HG03378 (cell line): ENCODE data around the gene ZNF750.
"Not testable (repeated sequence)": the region's sequence is repeated elsewhere in the genome, so short reads cannot be mapped to it uniquely, and the experiment has no call there.

Experiments
- ATAC-seq: cut with Tn5 transposase; IDR thresholded peaks from one replicate; pipeline ENCODE4 v1.9.1; 2021; ENCODE audit warnings: mild to moderate bottlenecking, moderate library complexity; ENCODE audit not compliant: unreplicated experiment

Gene ZNF750

DNA sequence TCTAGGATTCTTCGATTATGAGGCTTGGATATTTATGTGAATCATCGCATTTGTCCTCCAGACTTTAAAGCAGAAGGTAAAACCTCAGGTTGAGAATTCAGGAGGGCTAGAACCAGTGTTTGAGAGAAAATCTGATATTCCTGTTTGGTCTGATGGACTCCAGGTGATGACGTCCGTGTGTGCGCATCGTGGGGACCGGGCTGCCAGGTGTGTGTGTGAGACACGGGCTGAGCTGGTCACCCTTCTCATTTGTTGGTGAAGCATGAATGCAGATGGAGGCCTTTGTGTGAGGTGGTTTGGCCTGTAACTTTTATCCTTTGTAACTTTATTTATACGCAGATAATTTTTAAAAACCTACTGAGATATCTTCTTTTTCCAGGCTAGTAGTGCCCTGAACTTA lies 42.8 kb downstream of the ZNF750 start:
- ATAC-seq, result no peak

DNA sequence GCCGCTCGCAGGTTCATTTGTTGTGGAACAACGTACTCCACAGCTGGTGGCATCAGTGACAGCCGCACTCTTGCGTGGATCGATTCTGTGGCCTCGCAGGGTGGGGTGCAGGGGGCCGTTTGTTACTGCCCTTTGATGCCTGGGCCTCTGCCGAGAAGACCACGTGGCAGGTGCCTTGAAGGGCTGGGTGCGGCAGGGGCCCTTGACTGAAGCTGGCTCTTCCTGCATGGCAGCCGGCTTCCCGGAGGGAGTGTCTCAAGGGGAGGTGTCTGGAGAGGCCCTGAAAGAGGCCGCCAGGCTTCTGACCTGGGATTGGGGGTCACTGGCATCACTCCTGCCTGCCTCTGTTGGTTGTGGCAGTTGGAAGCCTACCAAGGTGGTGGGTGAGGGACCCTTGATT lies 44.2 kb downstream of the ZNF750 start:
- no peak for ATAC-seq

DNA sequence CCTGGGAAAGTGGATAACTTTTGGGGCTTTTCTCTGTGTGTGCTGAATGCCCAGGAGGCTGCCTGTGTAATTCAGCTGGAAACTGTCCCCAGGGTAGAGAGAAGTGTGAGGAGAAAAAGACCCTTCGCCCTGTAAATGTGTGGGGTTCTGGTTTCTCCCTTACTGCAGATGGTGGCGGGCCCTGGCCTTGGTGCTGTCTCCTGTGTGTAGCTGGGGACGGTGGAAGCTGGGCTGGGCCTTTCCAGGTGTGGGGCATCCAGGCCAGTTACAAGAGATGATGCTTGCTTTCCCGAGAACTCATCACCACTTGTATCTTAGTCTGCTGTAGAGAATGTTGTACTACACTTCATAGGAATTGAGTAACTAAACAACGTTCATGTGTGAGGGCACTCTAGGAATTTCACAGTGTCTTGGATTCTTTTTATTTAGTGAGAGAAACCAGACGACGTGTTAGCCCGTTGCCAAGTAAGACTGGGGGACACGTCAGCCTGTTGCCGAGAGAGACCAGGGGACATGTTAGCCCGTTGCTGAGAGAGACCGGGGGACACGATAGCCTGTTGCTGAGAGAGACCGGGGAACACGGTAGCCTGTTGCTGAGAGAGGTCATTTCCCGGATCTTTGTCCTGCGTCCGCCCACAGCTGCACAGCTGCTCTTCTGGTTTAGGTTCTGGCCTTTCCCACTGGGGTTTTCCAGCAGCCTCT lies 44.9 kb downstream of the ZNF750 start:
- ATAC-seq, result no peak

DNA sequence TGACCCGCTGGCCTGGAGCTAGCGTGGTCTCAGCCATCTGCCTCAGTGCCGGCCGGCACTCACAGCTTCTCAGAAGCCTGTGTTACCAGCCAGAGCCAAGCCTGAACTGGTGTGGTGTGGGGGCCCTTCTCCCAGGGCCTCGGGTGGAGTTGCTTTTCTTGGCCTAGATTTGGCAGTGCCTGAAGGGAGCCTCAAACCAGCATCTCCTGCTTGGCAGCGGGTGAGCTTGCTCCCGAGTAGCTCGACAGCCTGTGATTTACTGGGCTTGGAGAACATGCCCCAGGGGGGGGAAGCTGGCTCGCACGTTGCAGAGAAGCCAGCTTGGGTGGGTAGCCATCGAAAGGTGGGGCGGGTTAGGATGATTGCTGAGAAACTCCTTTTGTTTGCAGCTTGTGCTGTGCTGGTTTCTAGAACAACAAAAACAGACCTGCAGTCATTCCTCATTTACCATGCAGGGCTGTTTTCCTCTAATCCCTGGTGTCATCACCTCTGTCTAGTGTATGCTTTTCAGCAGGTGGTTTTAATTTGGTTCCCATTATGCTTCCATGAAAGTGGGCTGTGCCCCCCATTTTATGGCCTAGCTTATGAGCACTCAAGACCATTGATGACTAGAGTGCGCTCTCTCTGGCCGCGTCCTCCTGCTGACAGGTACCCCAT lies 45.7 kb downstream of the ZNF750 start:
- no peak for ATAC-seq

DNA sequence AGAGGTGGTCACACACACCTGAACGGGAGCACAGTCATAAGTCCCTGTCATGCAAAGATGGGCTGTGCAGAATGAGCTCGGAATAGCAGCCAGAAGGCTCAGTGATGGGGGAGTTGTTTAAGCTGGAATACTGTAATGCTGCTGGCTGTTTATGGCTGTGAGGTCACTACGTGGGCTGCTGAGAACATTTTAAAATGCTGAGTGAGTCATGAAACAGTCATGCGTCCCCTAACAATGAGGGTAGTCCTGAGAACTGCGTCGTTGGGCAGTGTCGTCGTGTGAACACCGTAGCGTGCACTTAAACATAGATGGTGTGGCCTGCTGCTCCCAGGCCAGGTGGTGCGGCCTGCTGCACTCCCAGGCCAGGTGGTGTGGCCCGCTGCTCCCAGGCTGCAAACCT lies 48.3 kb downstream of the ZNF750 start:
- ATAC-seq, result no peak

DNA sequence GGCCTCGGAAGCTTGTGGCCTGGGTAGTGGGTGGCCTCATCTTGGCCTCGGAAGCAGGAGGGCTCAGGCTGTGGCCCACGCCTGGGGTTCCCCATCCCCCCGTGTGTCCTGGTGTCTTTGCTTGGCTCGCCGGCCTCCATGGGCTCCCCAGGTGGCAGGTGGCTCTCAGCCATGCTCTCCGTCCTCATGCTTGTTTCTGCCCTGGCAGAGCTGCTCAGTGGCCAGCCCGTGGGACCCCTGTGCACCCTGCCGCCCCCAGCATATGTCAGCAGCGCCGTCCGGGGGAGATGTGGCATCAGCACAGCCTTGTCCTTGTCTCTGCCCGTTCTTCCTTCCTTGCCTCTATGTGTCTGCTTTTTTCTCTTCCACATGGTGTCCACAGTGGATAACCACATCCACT lies 49.4 kb downstream of the ZNF750 start:
- ATAC-seq, result no peak

DNA sequence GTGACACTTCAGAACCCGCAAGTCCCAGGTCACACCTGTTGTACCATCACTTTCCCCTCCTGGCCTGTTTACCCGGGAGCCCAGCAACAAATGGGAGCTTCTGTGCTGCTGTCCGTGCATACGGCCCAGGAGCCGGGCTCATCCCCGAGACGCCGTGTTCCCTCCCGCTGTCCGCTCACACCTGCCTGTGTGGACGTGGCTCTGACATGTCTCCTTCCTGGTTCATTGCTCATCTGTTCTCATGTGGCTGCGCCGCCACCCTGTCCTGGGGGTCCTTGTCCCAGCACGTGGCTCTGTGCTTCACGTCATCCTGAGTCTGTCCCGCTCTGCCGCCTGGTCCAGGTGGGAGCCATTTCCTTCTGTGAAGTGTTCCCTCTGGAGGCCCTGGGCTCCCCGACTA lies 50.0 kb downstream of the ZNF750 start:
- no peak for ATAC-seq

DNA sequence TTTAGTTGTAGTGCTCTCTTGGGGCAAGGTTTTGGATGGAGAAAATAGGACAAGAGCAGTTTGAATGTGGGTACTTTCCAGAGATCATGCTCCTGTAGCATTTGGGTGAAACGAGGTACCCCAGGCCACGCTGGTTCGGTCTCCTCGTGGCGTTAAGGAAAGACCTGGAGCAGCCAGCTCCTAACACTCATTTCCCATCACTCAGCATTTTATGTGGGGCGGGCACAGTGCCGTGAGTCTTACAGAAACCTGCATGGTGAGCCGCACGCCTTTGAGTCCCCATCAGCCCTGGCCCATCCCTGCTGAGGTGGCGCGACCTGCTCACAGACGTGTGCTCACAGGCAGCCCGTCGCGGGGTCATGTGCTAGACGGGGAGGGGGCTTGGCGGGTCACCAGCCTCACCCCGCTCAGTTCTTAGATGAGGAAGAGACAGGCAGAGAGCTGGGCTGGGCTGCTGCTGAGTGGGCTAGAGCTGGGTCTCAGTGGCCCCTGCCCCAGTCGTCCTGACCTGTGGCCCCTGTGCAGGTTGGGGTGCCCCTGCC lies 50.7 kb downstream of the ZNF750 start:
- ATAC-seq, result no peak

DNA sequence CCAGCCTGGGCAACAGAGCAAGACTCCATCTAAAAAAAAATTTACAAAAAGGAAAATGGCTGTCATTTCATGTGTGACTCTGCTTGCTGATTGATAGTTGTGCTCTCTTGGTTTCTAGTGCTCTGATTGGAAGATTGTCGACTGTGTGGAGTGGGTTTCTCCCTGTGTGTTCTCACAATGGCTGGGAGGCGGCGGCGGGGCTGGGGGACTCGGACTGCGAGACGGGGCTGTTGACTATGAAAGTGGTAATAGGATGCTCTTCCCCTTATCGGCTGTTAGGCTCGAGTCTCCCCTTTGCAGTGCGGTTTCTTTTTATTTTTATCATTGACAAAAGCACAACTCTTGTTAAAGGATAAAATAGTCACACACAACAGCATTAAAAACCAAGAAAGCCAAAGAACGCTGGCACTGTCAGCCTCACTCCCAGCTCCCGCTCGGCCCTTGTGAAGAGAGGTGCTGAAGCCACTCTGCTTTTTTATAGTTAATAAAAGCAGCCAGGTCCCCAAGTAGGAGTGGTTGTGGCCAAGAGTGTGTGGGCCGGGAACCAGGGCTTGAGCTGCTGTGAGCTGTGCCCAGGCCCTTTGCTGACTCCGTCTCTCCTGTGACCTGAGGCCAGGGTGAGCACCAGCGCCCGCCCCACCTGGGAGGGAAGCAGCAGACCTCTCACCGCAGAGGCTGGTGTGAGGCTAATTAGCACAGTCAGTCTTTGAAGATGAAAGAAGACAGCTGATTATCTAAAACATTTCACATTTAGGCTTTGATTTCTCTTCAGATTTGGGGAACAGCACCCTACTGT lies 51.4 kb downstream of the ZNF750 start:
- no peak for ATAC-seq

DNA sequence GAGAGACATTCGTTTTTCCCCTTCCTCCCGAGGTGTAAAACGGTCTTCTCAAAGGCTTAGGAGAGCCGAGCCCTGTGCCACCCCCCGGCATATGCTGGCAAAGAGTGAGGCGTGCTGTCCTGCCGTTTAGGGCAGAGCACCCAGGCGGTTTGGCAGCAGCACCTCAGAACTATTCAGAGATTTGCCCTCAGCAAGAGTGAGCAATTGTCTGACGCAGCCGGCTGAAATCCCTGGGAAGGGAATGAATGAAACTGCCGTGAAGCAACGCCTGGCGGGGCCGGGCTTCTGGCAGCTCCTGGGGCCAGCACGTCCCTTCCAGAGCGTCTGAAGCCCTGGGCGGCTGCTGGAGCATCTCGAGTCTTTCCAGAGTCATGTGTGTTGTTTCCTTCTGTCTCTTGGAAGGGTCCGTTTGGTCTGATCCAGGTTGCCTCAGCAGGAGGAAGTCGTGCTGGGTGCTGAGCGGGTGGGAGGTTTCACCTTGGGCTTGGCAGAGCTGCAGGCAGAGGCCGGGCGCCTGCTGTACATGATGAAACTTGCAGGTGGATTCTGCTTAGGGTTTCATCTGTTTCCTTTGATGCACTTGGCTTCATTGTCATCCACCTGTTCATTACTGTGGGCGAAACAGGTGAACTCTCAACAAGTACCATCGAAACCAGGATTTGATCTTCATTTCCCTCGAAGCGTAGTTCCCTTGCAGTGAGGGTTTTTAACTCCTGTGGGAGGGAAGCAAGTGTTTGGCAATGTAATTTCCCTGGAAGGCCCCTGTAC lies 52.6 kb downstream of the ZNF750 start:
- no peak for ATAC-seq

DNA sequence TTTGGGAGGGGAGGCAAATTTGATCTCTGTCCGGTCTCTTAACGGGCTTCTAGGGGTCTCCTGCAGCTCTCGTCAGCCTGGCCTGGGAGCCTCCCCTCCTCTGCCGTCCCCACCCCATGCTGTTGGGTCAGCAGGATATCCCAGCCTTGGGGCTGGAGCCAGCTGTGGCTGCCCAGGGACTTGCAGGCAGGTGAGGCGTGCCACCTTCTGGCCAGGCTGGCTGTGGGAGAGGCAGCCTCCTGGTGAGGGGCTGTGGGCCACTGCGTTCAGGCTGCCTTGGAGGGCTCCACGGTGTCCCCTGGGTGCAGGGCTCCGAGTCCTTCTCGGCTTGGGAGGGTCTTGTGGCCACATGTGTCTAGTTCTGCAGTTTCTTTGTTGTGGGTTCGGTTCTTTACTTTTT lies 53.4 kb downstream of the ZNF750 start:
- ATAC-seq, result no peak

DNA sequence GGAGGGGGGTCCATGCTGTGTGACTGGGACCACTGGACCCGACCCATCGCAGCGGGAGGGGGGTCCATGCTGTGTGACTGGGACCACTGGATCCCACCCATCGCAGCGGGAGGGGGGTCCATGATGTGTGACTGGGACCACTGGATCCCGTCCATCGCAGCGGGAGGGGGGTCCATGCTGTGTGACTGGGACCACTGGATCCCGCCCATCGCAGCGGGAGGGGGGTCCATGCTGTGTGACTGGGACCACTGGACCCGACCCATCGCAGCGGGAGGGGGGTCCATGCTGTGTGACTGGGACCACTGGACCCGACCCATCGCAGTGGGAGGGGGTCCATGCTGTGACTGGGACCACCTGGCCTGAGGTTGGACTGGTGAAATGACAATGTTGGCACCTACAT lies 54.2 kb downstream of the ZNF750 start:
- ATAC-seq, result not testable (repeated sequence)

DNA sequence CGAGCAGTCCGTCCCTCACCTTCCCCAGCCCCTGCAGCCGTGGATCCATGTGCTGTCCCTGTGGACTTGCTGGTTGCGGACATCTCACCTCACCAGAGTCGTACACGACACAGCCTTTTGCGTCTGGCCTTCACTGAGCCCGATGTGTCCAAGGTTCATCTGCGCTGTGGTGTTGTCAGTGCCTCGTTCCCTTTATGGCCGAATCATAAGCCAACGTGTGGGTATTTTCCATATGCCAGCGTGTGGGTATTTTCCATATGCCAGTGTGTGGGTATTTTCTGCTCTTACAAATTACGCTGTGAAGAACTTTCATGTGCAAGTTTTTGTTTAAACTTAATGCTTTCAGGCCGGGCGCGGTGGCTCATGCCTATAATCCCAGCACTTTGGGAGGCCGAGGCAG lies 56.3 kb downstream of the ZNF750 start:
- ATAC-seq, result no peak

DNA sequence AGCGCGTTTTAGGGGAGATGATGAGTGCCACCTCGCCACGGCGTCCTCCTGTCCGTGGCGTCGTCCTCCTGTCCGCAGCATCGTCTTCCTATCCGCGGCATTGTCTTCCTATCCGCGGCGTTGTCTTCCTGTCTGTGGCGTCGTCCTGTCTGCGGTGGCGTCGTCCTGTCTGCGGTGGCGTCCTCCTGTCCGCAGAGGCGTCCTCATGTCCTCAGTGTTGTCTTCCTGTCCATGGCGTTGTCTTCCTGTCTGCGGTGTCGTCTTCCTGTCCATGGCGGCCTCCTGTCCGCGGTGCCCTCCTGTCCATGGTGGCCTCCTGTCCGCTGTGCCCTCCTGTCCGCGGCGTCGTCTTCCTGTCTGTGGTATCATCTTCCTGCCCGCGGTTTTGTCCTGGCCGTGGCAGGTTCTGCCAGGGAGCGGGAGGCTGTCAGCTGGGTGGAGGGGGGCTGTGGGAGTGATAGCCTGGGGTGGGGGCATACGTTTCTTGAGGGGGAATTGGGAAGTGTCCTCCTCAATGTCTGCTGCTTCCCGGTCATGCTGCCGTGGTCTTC lies 57.1 kb downstream of the ZNF750 start:
- ATAC-seq, result no peak

DNA sequence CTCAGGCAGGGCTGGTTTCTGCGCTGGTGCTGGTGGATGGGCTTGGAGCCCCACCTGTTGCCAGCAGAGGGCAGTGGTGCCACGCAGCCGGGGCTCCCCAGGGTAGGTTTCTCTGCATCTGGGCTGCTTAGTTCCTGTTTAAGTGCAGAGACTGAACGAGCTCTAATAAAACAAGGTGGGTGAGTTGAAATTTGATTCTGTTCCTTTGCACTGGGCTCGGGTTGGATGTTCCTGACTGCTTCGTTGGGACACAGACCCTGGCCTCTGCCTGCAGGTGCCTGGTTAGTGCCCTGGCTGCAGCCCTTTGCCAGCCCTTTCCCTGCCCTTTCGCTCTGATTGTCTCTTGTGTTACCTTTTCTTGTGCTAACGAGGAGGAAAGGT lies 57.9 kb downstream of the ZNF750 start:
- no peak for ATAC-seq

DNA sequence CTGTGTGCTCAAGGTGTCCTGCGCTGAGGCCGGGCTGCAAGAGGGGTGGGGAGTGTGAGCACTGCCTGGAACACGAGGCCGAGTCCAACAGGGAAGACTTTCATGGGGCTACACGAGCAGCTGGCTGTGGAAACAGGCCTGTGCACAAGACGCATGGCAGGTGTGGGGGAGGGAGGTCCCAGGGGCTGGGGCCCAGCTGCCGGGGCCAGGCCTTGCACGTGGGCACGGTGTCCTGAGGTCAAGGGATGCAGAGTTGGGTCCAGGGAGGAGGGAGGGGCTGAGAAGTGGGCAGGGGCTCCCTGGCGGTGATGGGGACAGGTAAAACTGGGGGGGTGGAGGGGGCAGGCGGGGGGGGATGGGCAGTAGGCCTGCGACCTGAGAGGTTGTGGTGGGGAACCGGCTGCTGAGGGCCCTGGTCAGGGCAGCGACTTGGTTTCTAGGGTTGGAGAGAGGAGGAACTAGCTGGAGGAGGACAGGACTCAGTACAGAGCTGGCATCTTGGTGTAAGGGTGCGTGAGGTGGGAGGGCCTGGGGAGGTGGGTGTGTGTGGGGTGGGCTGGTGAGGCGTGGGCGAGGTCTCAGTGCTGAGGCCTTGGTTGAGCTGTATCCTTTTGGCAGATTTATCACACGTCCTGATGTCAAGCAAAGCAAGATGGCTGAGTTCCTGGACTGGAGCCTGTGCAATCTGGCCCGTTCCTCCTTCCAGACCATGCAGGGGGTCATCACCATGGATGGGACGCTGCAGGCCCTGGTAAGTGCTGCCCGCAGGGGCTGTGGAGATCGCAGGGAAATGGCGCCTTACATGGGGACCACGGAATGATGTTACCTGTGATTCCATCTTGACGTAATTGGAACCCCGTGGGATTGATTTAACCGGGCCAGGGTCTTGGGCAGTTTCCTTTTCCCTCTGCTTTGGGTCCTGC lies 58.6 kb downstream of the ZNF750 start:
- ATAC-seq, result no peak

DNA sequence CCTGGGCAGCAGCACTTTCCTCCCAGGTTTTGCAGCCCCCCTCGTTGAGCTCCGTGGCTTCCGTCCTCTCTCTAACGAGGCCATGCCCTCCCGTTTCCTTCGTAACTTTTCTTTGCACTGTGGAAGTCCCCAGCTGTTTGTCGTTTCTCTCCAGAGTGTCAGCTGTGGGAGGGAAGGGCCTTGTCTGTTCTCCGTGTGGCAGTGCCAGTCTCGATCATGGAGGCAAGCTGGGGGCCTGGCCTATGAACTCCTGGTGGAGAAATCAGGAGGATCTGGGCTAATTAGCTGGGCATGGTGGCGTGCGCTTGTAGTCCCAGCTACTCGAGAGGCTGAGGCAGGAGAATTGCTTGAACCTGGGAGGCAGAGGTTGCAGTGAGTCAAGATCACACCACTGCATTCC lies 59.6 kb downstream of the ZNF750 start:
- ATAC-seq, result no peak

DNA sequence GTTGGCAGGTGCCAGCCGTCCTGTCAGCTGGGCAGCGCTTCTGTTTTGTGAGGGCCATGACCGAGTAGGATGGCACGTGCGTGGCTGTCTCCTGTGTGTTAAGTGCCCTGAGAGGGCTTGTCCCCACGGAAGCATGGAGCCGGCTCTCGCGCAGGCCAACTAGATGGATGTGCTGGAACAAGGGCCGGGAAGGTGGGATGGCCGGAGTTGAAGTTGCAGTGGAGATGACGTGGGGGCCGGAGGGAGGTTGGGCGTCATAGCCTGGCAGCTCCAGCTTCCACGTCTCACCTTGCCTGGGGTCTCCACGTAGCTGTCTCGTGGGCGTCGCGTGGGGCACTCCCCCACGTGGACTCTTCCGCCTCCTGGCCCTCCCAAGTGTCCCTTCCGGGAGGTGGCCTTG lies 60.3 kb downstream of the ZNF750 start:
- ATAC-seq, result no peak
